CD14-positive monocyte (primary cell): ENCODE data around the gene LTBP1. TPM values are rescaled to one million over a fixed set of nuclear protein-coding genes. Genes with fewer than 3 reads are reported as not detected.

Source experiments
- DNase-seq, 3 donors: peaks; one replicate each; pipeline ENCODE4 v3.0.0-alpha.2; 2011 to 2022
- H2AFZ ChIP-seq: 2 replicates; pipeline ENCODE4 v1.6.0; 2012; ENCODE audit warnings: mild to moderate bottlenecking, low read depth, low read length, inconsistent platforms; ENCODE audit not compliant: insufficient read depth, poor library complexity, severe bottlenecking
- H3K27ac ChIP-seq, 2 donors: 1 replicate in 1 of 2; 2 replicates in 1 of 2; pipeline ENCODE4 v1.5.1; 2012 to 2013; ENCODE audit warnings: low read length in 2 of 2, control low read depth in 1 of 2, inconsistent platforms in 1 of 2, low read depth in 1 of 2, mild to moderate bottlenecking in 1 of 2
- H3K27me3 ChIP-seq, 2 donors: one replicate each; pipeline versions ENCODE4 v1.6.0 to v1.6.1; 2011 to 2013; ENCODE audit warnings: low read length in 2 of 2; ENCODE audit not compliant: control insufficient read depth in 2 of 2, insufficient read depth in 2 of 2
- H3K36me3 ChIP-seq, 2 donors: replicated peaks in 1 of 2; 1 replicate in 1 of 2; 2 replicates in 1 of 2; pipeline versions ENCODE4 v1.5.1 to v1.6.1; 2012 to 2013; ENCODE audit warnings: low read length in 2 of 2, control low read depth in 1 of 2, inconsistent platforms in 1 of 2, mild to moderate bottlenecking in 1 of 2; ENCODE audit not compliant: insufficient read depth in 2 of 2, control insufficient read depth in 1 of 2
- H3K4me1 ChIP-seq, 2 donors: 1 replicate in 1 of 2; 2 replicates in 1 of 2; pipeline versions ENCODE4 v1.5.1 to v1.6.1; 2012 to 2013; ENCODE audit warnings: low read length in 2 of 2, control low read depth in 1 of 2, inconsistent platforms in 1 of 2, mild to moderate bottlenecking in 1 of 2, moderate library complexity in 1 of 2; ENCODE audit not compliant: insufficient read depth in 2 of 2, control insufficient read depth in 1 of 2
- H3K4me2 ChIP-seq: replicated peaks from 2 replicates; pipeline ENCODE3; 2012; ENCODE audit warnings: low read length, moderate library complexity, mild to moderate bottlenecking; ENCODE audit not compliant: poor library complexity, severe bottlenecking; ENCODE audit errors: extremely low read depth
- H3K4me3 ChIP-seq, 3 experiments: fragments of 200-600 bp in 1 of 3; sonication (generic) in 1 of 3; replicated peaks in 1 of 3; 1 replicate in 2 of 3; 2 replicates in 1 of 3; pipeline ENCODE4 v1.5.1; 2011 to 2013; ENCODE audit warnings: low read length in 3 of 3, mild to moderate bottlenecking in 3 of 3, control low read depth in 2 of 3, low read depth in 2 of 3, inconsistent platforms in 1 of 3, moderate library complexity in 1 of 3
- H3K79me2 ChIP-seq: 2 replicates; pipeline ENCODE4 v1.6.0; 2012; ENCODE audit warnings: mild to moderate bottlenecking, control low read depth, inconsistent platforms, low read length, moderate library complexity; ENCODE audit not compliant: insufficient read depth
- H3K9ac ChIP-seq: 2 replicates; pipeline ENCODE4 v1.6.0; 2017; ENCODE audit warnings: low read length, mild to moderate bottlenecking; ENCODE audit not compliant: insufficient read depth, poor library complexity, severe bottlenecking
- H3K9me3 ChIP-seq, 2 donors: replicated peaks in 1 of 2; 1 replicate in 1 of 2; 2 replicates in 1 of 2; pipeline versions ENCODE4 v1.5.1 to v1.6.1; 2012 to 2013; ENCODE audit warnings: low read length in 2 of 2, control low read depth in 1 of 2; ENCODE audit not compliant: control insufficient read depth in 1 of 2, insufficient read depth in 1 of 2
- H4K20me1 ChIP-seq: 2 replicates; pipeline ENCODE4 v1.6.0; 2012; ENCODE audit warnings: mild to moderate bottlenecking, low read length, control low read depth, moderate library complexity; ENCODE audit not compliant: insufficient read depth
- H3K27ac Mint-ChIP-seq, 7 donors: one replicate each; pipeline ENCODE4 v1.8.0; 2020; ENCODE audit warnings: mild to moderate bottlenecking in 7 of 7, mixed read lengths in 7 of 7, moderate library complexity in 6 of 7, inconsistent platforms in 2 of 7
- H3K27me3 Mint-ChIP-seq, 3 donors: one replicate each; pipeline ENCODE4 v1.8.0; 2021 to 2022; ENCODE audit warnings: low read depth in 3 of 3, mild to moderate bottlenecking in 3 of 3, mixed read lengths in 3 of 3, moderate library complexity in 3 of 3, inconsistent platforms in 1 of 3
- H3K36me3 Mint-ChIP-seq, 2 donors: one replicate each; pipeline ENCODE4 v1.8.0; 2020; ENCODE audit warnings: mixed read lengths in 2 of 2, inconsistent platforms in 1 of 2, mild to moderate bottlenecking in 1 of 2
- H3K4me1 Mint-ChIP-seq: one replicate; pipeline ENCODE4 v1.8.0; 2020; ENCODE audit warnings: mild to moderate bottlenecking, mixed read lengths
- H3K4me3 Mint-ChIP-seq, 2 donors: one replicate each; pipeline ENCODE4 v1.8.0; 2020; ENCODE audit warnings: mild to moderate bottlenecking in 2 of 2, mixed read lengths in 2 of 2, moderate library complexity in 1 of 2
- H3K9me3 Mint-ChIP-seq, 7 donors: one replicate each; pipeline ENCODE4 v1.8.0; 2020 to 2022; ENCODE audit warnings: mixed read lengths in 7 of 7, mild to moderate bottlenecking in 6 of 7, moderate library complexity in 6 of 7, inconsistent platforms in 2 of 7
- WGBS: methylation state at CpG from one replicate; pipeline ENCODE4 v1.1.5; 2013; ENCODE audit warnings: missing lambda C conversion rate; ENCODE audit not compliant: insufficient coverage; 5-methylcytosine and 5-hydroxymethylcytosine counted together
- intact Hi-C, 2 donors: fragments of 100-400 bp; cut with micrococcal nuclease; formaldehyde crosslinking; loops; one replicate each; pipeline versions ENCODE4 v1.15.0 to v1.15.1; 2023
- polyA plus RNA-seq, 3 donors: library from polyadenylated mRNA; depleted of rRNA in 1 of 3; unstranded in 2 of 3; stranded (reverse) in 1 of 3; fragments of 300-500 nt in 2 of 3; fragments of >200 nt in 1 of 3; fragmentation: Illumina TruSeq in 2 of 3; gene quantifications; 1 replicate in 2 of 3; 2 replicates in 1 of 3; pipeline ENCODE4 v1.2.3, GENCODE V29; 2012 to 2021
- TF ChIP-seq, protein P1 (sequence below): fragments of 200-600 bp; IDR thresholded peaks from one replicate; pipeline ENCODE4 v1.8.0; 2022; ENCODE audit warnings: antibody characterized with exemption, mild to moderate bottlenecking

The LTBP1 gene
- polyA plus RNA-seq, 3 donors: 0.18 to 0.24 TPM; not detected in 1

DNA sequence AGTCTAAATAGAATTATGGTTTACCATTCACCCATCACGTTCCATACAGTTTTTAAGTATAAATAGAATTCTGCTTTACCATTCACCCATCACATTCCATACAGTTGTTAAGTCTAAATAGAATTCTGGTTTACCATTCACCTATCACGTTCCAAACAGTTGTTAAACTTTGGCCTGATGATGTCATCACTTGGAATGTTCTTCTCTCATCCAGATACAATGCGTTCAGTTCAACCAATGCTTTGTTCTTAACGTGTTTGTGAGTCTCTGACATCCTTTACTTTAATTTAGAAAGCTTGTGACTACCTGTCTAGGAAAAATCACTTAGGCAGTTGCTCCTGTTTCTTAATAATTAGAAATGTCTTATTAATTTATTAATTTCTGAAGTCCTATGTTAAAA is 293.4 kb downstream of the LTBP1 start:
- H3K4me3 ChIP-seq: no peak overlapping the region
- H3K9me3 ChIP-seq: no peaks in the 10 kb centered on the region
- no peaks in the 10 kb centered on the region for H3K36me3 ChIP-seq
- Mint-ChIP-seq H3K4me3 (no peak overlapping the region), H3K4me1 (no peaks in the 10 kb centered on the region), H3K27me3 (no peaks in the 10 kb centered on the region), H3K27ac (no peak overlapping the region), H3K9me3 (peaks cover 0 to 3% (median 0%) of the 10 kb centered on the region in 7 donors), H3K36me3 (no peaks in the 10 kb centered on the region)
- H3K4me2 ChIP-seq: no peak overlapping the region
- H4K20me1 ChIP-seq: no peaks in the 10 kb centered on the region
- H3K27me3 ChIP-seq: no peaks in the 10 kb centered on the region
- no peaks in the 10 kb centered on the region for H3K79me2 ChIP-seq
- TF ChIP-seq, protein P1, sequence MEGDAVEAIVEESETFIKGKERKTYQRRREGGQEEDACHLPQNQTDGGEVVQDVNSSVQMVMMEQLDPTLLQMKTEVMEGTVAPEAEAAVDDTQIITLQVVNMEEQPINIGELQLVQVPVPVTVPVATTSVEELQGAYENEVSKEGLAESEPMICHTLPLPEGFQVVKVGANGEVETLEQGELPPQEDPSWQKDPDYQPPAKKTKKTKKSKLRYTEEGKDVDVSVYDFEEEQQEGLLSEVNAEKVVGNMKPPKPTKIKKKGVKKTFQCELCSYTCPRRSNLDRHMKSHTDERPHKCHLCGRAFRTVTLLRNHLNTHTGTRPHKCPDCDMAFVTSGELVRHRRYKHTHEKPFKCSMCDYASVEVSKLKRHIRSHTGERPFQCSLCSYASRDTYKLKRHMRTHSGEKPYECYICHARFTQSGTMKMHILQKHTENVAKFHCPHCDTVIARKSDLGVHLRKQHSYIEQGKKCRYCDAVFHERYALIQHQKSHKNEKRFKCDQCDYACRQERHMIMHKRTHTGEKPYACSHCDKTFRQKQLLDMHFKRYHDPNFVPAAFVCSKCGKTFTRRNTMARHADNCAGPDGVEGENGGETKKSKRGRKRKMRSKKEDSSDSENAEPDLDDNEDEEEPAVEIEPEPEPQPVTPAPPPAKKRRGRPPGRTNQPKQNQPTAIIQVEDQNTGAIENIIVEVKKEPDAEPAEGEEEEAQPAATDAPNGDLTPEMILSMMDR: no peak
- H3K9ac ChIP-seq: no peak overlapping the region
- H3K4me1 ChIP-seq: no peaks in the 10 kb centered on the region
- H2AFZ ChIP-seq: no peak overlapping the region
- intact Hi-C loops: no loop called here
- no peak for DNase-seq
- no peak overlapping the region for H3K27ac ChIP-seq
- no CpG with 5 or more reads among the region's 4 CpGs for WGBS

DNA sequence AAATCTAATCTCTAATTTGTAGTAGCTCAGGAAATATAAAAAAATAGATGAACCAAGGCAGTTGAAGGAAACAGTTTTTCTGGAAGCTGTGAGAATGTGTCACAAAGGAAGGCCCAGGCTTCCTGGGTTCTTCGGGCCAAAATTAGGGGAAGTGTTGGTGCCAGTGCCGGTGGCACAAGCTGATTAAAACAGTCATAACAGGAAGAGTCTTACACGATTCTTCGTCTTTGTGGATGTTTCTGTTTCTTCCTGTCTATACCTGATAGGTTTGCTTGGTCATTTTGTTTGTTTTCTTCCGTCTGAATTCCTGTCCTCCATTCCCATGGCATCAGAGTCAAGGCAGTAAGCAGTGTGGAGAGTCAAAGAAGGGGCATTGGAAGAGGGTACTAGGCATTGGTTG is 294.3 kb downstream of the LTBP1 start:
- H3K36me3 Mint-ChIP-seq: no peaks in the 10 kb centered on the region
- H3K27ac ChIP-seq: no peak overlapping the region
- no peaks in the 10 kb centered on the region for H3K36me3 ChIP-seq
- no peaks in the 10 kb centered on the region for H3K27me3 ChIP-seq
- H4K20me1 ChIP-seq: no peaks in the 10 kb centered on the region
- H3K4me2 ChIP-seq: no peak overlapping the region
- no peak overlapping the region for H3K9ac ChIP-seq
- no peak overlapping the region for H3K4me3 Mint-ChIP-seq
- H3K9me3 ChIP-seq: no peaks in the 10 kb centered on the region
- H2AFZ ChIP-seq: no peak overlapping the region
- H3K27ac Mint-ChIP-seq: no peak overlapping the region
- DNase-seq: no peak
- intact Hi-C loops: no loop called here
- no peak overlapping the region for H3K4me3 ChIP-seq
- H3K27me3 Mint-ChIP-seq: no peaks in the 10 kb centered on the region
- no peaks in the 10 kb centered on the region for H3K4me1 Mint-ChIP-seq
- 19% methylated on average over 3 of the region's 5 CpGs for WGBS
- TF ChIP-seq, protein P1: no peak
- H3K9me3 Mint-ChIP-seq: no peaks in the 10 kb centered on the region
- H3K4me1 ChIP-seq: no peaks in the 10 kb centered on the region
- no peaks in the 10 kb centered on the region for H3K79me2 ChIP-seq
